ENCODE measurements around the gene FBXL16.
A peak's percentile ranks its signal among the peaks of the same experiment; 100 is the strongest.

The FBXL16 gene

DNA sequence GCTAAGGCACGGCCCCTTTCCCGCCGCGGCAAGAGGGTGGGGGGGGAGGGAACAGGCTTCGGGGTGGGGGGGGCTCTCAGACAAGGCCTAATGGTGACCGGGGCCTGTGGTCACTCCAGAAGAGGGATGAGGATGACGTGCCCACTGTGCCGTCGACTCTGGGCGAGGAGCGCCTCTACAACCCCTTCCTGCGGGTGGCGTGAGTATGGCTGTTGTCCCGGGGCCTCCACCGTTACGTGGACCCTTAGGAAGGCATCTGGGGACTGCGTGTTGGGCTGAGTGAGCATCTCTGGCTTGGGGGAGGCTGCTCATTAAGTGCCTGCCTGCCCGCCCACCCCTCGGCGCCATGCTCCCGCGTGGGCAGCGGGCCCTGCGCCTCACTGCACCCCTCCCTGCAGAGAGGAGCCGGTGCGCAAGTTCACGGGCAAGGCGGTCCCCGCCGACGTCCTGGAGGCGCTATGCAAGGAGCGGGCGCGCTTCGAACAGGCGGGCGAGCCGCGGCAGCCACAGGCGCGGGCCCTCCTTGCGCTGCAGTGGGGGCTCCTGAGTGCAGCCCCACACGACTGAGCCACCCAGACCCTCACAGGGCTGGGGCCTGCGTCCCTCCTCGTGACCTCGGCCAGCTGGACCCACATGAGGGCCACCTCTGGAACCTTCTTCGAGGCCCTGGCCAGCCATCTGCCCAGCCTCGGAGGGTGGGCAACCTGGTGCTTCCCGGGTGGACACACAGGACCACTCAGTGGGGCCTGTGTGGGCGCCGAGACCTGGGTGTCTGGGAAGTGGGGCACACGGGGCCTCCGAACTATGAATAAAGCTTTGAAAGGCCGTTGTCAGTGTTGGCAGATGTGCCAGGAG, 23.5 kb upstream of the FBXL16 start:
- TF ChIP-seq SPI1 (IDR thresholded peaks at IDR 0.05; ENCODE audit: low read depth, low read length) = no peak
- TF ChIP-seq PAX5 (IDR thresholded peaks at IDR 0.05; ENCODE audit: insufficient read depth, low read length, severe bottlenecking) = no peak
- no peak for TF ChIP-seq POU2F2 (IDR thresholded peaks at IDR 0.05; ENCODE audit: low read depth, low read length)
- no peak for TF ChIP-seq TAF1 (IDR thresholded peaks at IDR 0.05; ENCODE audit: low read depth, low read length)
- TF ChIP-seq POLR2AphosphoS5 (IDR thresholded peaks at IDR 0.05; ENCODE audit: low read depth, low read length) = no peak
- TF ChIP-seq POLR2A (IDR thresholded peaks at IDR 0.05; ENCODE audit: low read depth, low read length) = no peak
- FAIRE-seq (no peak), DNase-seq (ENCODE audit: insufficient read length, low spot score) (no peak)

DNA sequence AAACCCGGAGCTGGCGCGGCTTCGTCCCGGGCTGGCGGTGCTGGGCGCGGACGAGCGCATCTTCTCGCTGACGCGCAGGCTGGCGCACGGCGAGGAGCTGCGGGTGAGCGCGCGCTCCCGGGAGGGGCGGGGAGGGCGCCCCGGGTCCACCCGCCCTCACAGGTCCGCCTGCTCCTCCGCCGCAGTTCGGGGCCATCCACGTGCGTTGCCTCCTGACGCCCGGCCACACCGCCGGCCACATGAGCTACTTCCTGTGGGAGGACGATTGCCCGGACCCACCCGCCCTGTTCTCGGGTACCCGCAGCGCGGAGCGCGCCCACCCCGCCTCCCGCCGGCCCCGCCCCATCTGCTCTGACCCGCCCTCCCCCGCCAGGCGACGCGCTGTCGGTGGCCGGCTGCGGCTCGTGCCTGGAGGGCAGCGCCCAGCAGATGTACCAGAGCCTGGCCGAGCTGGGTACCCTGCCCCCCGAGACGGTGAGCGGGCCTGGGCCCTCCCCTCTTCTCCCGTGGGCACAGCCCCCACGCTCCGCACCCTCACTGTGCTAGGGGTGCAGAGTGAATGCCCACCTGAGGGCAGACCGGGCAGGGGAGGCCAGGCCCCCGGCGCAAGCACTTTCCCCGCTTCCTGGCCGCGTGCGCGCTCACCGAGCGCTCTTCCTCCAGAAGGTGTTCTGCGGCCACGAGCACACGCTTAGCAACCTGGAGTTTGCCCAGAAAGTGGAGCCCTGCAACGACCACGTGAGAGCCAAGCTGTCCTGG, 22.7 kb upstream of the FBXL16 start:
- TF ChIP-seq POLR2A (IDR thresholded peaks at IDR 0.05; ENCODE audit: low read depth, low read length) (0 out of 2 replicates have a peak, but pooled peaks have one; percentile 25), PAX5 (IDR thresholded peaks at IDR 0.05; ENCODE audit: insufficient read depth, low read length, severe bottlenecking) (no peak), SPI1 (IDR thresholded peaks at IDR 0.05; ENCODE audit: low read depth, low read length) (no peak), TAF1 (IDR thresholded peaks at IDR 0.05; ENCODE audit: low read depth, low read length) (no peak)
- DNase-seq (ENCODE audit: insufficient read length, low spot score) (peak; percentile 83), FAIRE-seq (peak; percentile 96)

- DNase-seq (ENCODE audit: insufficient read length, low spot score) (no peak), FAIRE-seq (no peak)
- TF ChIP-seq TAF1 (IDR thresholded peaks at IDR 0.05; ENCODE audit: low read depth, low read length) (no peak), PAX5 (IDR thresholded peaks at IDR 0.05; ENCODE audit: insufficient read depth, low read length, severe bottlenecking) (no peak), SPI1 (IDR thresholded peaks at IDR 0.05; ENCODE audit: low read depth, low read length) (no peak), POLR2AphosphoS5 (IDR thresholded peaks at IDR 0.05; ENCODE audit: low read depth, low read length) (no peak), POLR2A (IDR thresholded peaks at IDR 0.05; ENCODE audit: low read depth, low read length) (no peak), POU2F2 (IDR thresholded peaks at IDR 0.05; ENCODE audit: low read depth, low read length) (no peak)
These were observed 21.8 kb upstream of the FBXL16 start for GRCh38 chr16:727291-727977.

DNA sequence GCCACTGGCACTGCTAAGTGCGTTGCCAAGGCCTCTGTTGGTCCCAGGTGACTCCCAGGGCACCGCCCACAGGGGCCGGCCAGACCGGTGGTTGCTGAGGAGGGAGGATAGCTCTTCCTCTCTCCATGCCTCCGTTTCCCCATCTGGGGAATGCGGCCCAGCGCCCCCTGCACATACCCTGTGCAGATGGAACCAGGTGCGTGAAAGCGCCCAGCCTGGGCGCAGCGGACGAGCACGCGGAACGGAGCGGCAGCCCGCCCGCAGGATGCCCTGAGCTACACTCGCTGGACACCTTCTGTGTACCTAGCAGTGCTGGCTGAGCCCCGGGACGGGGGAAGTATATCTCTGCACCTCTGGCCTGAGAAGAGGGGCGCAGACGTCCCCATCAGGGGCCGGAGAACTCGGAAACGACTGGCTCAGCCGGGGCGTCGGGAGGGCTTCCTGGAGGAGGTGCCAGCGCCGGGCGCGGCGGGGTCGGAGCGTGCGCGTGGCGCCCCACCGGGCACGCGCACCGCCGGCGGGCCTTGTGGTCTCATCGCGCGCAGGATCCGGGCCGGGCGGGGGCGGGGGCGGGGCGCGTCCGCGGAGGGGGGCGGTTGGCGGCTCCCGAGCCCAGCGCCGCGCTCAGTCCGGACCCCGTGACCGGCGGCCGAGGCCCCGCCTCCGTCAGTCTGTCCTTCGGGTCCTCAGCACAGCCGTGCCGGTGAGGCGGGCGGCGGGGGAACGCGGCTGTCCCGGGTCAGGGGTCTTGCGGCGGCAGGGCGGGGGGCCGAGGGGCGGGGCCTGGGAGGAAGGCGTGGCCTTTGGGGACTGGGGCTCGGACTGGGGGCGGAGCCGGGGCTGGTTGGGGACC, 21.1 kb upstream of the FBXL16 start, which contains the start of the genes CCDC78 and HAGHL:
CCDC78 (minus strand) TSS at position 6 of the 853 bp plus-strand sequence. CDS start 76 bp downstream, outside the sequence.
HAGHL (plus strand) TSS at position 669 of the 853 bp plus-strand sequence. CDS start 404 bp downstream, outside the sequence.
- FAIRE-seq (peak; percentile 95), DNase-seq (ENCODE audit: insufficient read length, low spot score) (peak; percentile 78)
- TF ChIP-seq PAX5 (IDR thresholded peaks at IDR 0.05; ENCODE audit: insufficient read depth, low read length, severe bottlenecking) (no peak), POLR2A (IDR thresholded peaks at IDR 0.05; ENCODE audit: low read depth, low read length) (no peak; the same call in 1 of the 2 replicates), SPI1 (IDR thresholded peaks at IDR 0.05; ENCODE audit: low read depth, low read length) (no peak), POU2F2 (IDR thresholded peaks at IDR 0.05; ENCODE audit: low read depth, low read length) (no peak), TAF1 (IDR thresholded peaks at IDR 0.05; ENCODE audit: low read depth, low read length) (no peak), POLR2AphosphoS5 (IDR thresholded peaks at IDR 0.05; ENCODE audit: low read depth, low read length) (no peak)

DNA sequence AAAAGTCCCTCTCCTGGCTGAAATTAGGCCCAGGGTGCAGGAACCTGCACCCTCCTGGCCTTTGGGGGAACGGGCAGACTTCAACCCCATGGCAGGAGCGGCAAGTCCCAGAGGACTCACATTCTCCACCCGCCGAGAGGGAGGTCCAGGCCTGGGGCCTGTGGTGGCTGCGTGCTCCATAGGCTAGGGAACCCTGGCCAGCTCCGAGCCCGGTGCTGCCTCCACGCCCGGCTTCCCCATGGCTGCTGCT, 20.5 kb upstream of the FBXL16 start:
- DNase-seq (ENCODE audit: insufficient read length, low spot score) (no peak), FAIRE-seq (no peak)
- TF ChIP-seq POU2F2 (IDR thresholded peaks at IDR 0.05; ENCODE audit: low read depth, low read length) (no peak), POLR2AphosphoS5 (IDR thresholded peaks at IDR 0.05; ENCODE audit: low read depth, low read length) (no peak), TAF1 (IDR thresholded peaks at IDR 0.05; ENCODE audit: low read depth, low read length) (no peak), PAX5 (IDR thresholded peaks at IDR 0.05; ENCODE audit: insufficient read depth, low read length, severe bottlenecking) (no peak), SPI1 (IDR thresholded peaks at IDR 0.05; ENCODE audit: low read depth, low read length) (no peak), POLR2A (IDR thresholded peaks at IDR 0.05; ENCODE audit: low read depth, low read length) (no peak)

- FAIRE-seq (no peak), DNase-seq (ENCODE audit: insufficient read length, low spot score) (no peak)
- no peak for TF ChIP-seq POU2F2 (IDR thresholded peaks at IDR 0.05; ENCODE audit: low read depth, low read length)
- TF ChIP-seq POLR2AphosphoS5 (IDR thresholded peaks at IDR 0.05; ENCODE audit: low read depth, low read length) = no peak
- TF ChIP-seq SPI1 (IDR thresholded peaks at IDR 0.05; ENCODE audit: low read depth, low read length) = no peak
- no peak for TF ChIP-seq PAX5 (IDR thresholded peaks at IDR 0.05; ENCODE audit: insufficient read depth, low read length, severe bottlenecking)
- no peak for TF ChIP-seq TAF1 (IDR thresholded peaks at IDR 0.05; ENCODE audit: low read depth, low read length)
- TF ChIP-seq POLR2A (IDR thresholded peaks at IDR 0.05; ENCODE audit: low read depth, low read length) = no peak
These were observed 20.0 kb upstream of the FBXL16 start for GRCh38 chr16:725463-726187.

DNA sequence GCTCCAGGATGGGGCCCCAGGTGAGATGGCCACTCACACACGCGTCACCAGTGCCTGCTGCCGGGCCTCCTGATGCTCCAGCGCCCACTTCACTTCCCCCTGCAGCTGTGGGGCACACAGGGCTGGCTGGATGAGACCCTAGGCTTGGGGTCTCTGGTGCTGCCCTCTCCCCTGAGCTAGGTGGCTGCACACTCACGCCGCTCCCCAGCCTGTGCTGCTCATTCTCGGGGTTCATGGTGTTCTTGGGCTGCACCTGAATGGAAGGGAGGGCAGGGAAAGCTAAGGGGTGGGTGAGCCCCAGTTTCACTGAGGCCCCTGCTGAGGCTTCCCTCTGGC, 19.4 kb upstream of the FBXL16 start:
- no peak for FAIRE-seq

More for the DNA sequence above, 19.4 kb upstream of the FBXL16 start:
- no peak for DNase-seq (ENCODE audit: insufficient read length, low spot score)
- no peak for TF ChIP-seq POU2F2 (IDR thresholded peaks at IDR 0.05; ENCODE audit: low read depth, low read length)
- TF ChIP-seq PAX5 (IDR thresholded peaks at IDR 0.05; ENCODE audit: insufficient read depth, low read length, severe bottlenecking) = no peak
- TF ChIP-seq POLR2A (IDR thresholded peaks at IDR 0.05; ENCODE audit: low read depth, low read length) = no peak
- TF ChIP-seq SPI1 (IDR thresholded peaks at IDR 0.05; ENCODE audit: low read depth, low read length) = no peak
- TF ChIP-seq POLR2AphosphoS5 (IDR thresholded peaks at IDR 0.05; ENCODE audit: low read depth, low read length) = no peak
- no peak for TF ChIP-seq TAF1 (IDR thresholded peaks at IDR 0.05; ENCODE audit: low read depth, low read length)
